Measurements from ENCODE around the gene PTGER4. TPM values are rescaled to one million over a fixed set of nuclear protein-coding genes. Genes with fewer than 3 reads are reported as not detected.

PTGER4 gene
- total and polyA plus RNA-seq, 7 experiments from 2014 or later, result 38.5 to 422 (median 56.0) TPM

DNA sequence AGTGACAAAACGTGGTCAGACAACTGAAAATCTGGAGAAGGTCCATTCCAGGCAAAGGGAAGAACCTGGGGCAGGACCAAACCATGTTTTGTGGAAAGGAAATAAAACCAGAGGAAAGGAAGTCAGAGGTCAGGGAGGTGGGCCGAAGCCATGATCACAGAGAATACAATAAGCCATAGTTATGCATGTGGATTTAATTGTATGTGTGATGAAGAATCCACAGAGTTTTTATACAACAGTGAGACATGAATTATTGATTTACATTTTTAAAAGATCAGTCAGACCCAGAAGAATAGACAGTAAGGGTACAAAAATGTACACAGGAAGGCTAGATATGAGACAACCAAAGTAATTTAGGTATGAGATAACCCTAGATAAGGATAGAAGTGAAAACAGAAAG, 55.3 kb downstream of the PTGER4 start:
- H3K27ac ChIP-seq (ENCODE audit: low read depth, low read length), result no peak overlapping the region
- Mint-ChIP-seq H3K4me3 (no peak overlapping the region), H3K27ac (peak overlapping the region in 2 of 9 donors; percentile 5 to 12), H3K36me3 (peaks cover 0 to 28% (median 26%) of the 10 kb centered on the region in 5 donors), H3K9me3 (peaks cover 0 to 4% (median 0%) of the 10 kb centered on the region in 11 donors), H3K27me3 (no peaks in the 10 kb centered on the region), H3K4me1 (peaks cover 20 to 37% (median 27%) of the 10 kb centered on the region in 7 donors)
- DNase-seq (no peak), ATAC-seq (no peak)
- H3K4me1 ChIP-seq (ENCODE audit: control insufficient read depth in 2 of 2, insufficient read depth in 2 of 2, low read length in 2 of 2), result no peaks in the 10 kb centered on the region
- no peak overlapping the region for H3K4me3 ChIP-seq (ENCODE audit: low read length)
- no peaks in the 10 kb centered on the region for H3K9me3 ChIP-seq (ENCODE audit: control insufficient read depth in 2 of 3, low read length in 3 of 3)
- ChIA-PET CTCF (interaction anchor here (1.4 to 1.8 kb wide), 4 partner anchors 22 to 1156 kb away, joined by 3 to 10 read pairs (median 6); no protein-coding TSS in a partner anchor), POLR2A (no interaction called here)
- peaks cover 0 to 6% (median 0%) of the 10 kb centered on the region in 3 experiments for H3K36me3 ChIP-seq (ENCODE audit: control insufficient read depth in 2 of 3, insufficient read depth in 3 of 3, low read length in 3 of 3)
- intact Hi-C loops (cut with micrococcal nuclease), result loop anchor here (5.0 to 10.0 kb wide), 4 partner anchors 228 to 1133 kb away; no protein-coding TSS in a partner anchor
- H3K27me3 ChIP-seq (ENCODE audit: control insufficient read depth in 2 of 2, insufficient read depth in 2 of 2, low read length in 2 of 2), result no peaks in the 10 kb centered on the region

DNA sequence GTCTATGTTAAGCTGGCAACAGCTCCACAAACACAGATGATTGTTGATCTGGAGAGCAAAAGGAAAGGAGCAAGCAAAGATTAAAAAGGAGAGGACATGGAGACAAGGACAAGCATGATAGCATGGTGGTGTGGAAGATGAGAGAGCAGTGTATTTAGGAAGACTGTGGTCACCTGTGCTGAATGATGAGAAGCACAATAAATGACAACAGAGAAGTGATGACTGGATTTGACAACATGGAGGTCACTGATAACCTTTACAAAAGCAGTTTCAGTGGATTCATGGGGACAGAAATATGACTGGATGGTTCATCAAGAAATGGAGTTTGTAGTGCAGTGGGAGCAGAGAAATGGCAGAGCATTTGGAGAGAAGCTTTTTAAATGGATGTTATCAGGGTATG, 55.9 kb downstream of the PTGER4 start:
- ATAC-seq (no peak), DNase-seq (no peak)
- POLR2A ChIA-PET, result no interaction called here
- no peak overlapping the region for H3K4me3 Mint-ChIP-seq
- no peaks in the 10 kb centered on the region for H3K27me3 Mint-ChIP-seq
- Histone ChIP-seq H3K4me1 (ENCODE audit: control insufficient read depth in 2 of 2, insufficient read depth in 2 of 2, low read length in 2 of 2) (no peaks in the 10 kb centered on the region), H3K36me3 (ENCODE audit: control insufficient read depth in 2 of 3, insufficient read depth in 3 of 3, low read length in 3 of 3) (peaks cover 0 to 11% (median 0%) of the 10 kb centered on the region in 3 experiments), H3K4me3 (ENCODE audit: low read length) (no peak overlapping the region), H3K9me3 (ENCODE audit: control insufficient read depth in 2 of 3, low read length in 3 of 3) (peaks cover 0 to 3% (median 0%) of the 10 kb centered on the region in 3 experiments), H3K27me3 (ENCODE audit: control insufficient read depth in 2 of 2, insufficient read depth in 2 of 2, low read length in 2 of 2) (no peaks in the 10 kb centered on the region), H3K27ac (ENCODE audit: low read depth, low read length) (no peak overlapping the region)
- peaks cover 0 to 7% (median 3%) of the 10 kb centered on the region in 11 donors for H3K9me3 Mint-ChIP-seq
- peaks cover 18 to 37% (median 27%) of the 10 kb centered on the region in 7 donors for H3K4me1 Mint-ChIP-seq
- intact Hi-C loops (cut with micrococcal nuclease), result loop anchor here (1.0 to 10.0 kb wide), 15 partner anchors 19 to 1156 kb away; partner anchors contain the start of gene TTC33 (in 1 of the 2)
- peaks cover 3 to 31% (median 28%) of the 10 kb centered on the region in 5 donors for H3K36me3 Mint-ChIP-seq
- peak overlapping the region in 1 of 9 donors; percentile 5 for H3K27ac Mint-ChIP-seq
- CTCF ChIA-PET, result interaction anchor here (1.4 to 1.8 kb wide), 4 partner anchors 22 to 1156 kb away, joined by 3 to 10 read pairs (median 6); no protein-coding TSS in a partner anchor

DNA sequence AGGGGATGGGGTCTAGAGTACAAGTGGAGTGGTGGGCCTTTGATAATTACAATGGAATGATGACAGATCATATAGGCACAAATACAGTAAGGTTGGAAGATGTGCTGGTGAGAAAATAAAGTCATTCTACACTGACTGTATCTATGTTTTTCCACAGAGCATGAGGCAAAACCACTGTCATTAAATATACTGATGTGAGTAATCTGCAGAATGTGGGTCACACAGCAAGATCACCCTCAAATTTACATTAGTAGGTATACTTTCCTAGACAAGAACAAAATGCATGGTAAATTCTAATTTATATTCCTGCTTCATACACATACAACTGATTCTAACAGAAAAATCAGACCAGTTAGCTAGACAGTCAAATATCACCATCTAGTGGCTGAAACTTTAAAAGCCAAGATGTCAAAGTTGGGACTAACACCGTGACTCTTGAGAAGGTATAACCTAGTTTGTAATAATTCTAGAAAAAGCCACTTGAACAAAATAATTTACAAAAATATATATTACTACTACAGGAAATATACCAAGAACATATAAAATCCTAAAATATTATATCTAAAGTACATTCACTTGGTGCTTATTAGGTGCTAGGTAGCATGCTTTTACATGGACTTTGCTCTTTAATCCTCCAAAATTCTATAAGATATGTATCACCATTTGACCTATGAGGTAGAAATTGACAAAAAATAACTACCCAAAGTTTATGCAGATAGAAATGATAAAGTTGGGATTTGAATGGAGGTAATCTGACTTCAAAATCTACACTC, 56.6 kb downstream of the PTGER4 start:
- Mint-ChIP-seq H3K27me3 (no peaks in the 10 kb centered on the region), H3K4me1 (peaks cover 18 to 33% (median 24%) of the 10 kb centered on the region in 7 donors), H3K27ac (no peak overlapping the region), H3K9me3 (peaks cover 0 to 12% (median 8%) of the 10 kb centered on the region in 11 donors), H3K36me3 (peaks cover 10 to 35% (median 34%) of the 10 kb centered on the region in 5 donors), H3K4me3 (no peak overlapping the region)
- Histone ChIP-seq H3K27me3 (ENCODE audit: control insufficient read depth in 2 of 2, insufficient read depth in 2 of 2, low read length in 2 of 2) (no peaks in the 10 kb centered on the region), H3K27ac (ENCODE audit: low read depth, low read length) (no peak overlapping the region), H3K36me3 (ENCODE audit: control insufficient read depth in 2 of 3, insufficient read depth in 3 of 3, low read length in 3 of 3) (peaks cover 0 to 17% (median 0%) of the 10 kb centered on the region in 3 experiments), H3K4me1 (ENCODE audit: control insufficient read depth in 2 of 2, insufficient read depth in 2 of 2, low read length in 2 of 2) (no peaks in the 10 kb centered on the region), H3K9me3 (ENCODE audit: control insufficient read depth in 2 of 3, low read length in 3 of 3) (peaks cover 0 to 4% (median 0%) of the 10 kb centered on the region in 3 experiments), H3K4me3 (ENCODE audit: low read length) (no peak overlapping the region)
- CTCF ChIA-PET, result interaction anchor here (0.7 to 1.8 kb wide), 5 partner anchors 23 to 1157 kb away, joined by 3 to 10 read pairs (median 4); no protein-coding TSS in a partner anchor
- intact Hi-C loops (cut with micrococcal nuclease), result loop anchor here (1.0 to 10.0 kb wide), 15 partner anchors 19 to 1157 kb away; partner anchors contain the start of gene TTC33 (in 1 of the 2)
- POLR2A ChIA-PET, result no interaction called here
- ATAC-seq, result peak; percentile 81
- peak in 7 of 9 donors; percentile 26 to 60 (median 52) for DNase-seq

DNA sequence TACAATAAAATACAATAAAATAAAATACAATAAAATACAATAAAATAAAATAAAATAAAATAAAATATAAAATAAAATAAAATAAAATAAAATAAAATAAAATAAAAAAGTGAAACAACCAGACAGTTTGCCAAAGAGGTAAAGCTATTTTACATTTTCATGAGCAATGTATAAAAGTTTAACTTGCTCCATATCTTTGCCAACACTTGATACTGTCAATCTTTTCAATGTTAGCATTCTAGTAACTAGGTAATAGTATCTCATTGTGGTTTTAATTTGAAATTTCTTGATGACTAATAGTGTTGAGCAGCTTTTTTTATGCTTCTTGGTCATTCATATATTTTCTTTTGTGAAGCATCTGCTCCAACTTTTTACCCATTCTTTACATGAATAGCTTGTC, 58.8 kb downstream of the PTGER4 start:
- ATAC-seq (no peak), DNase-seq (no peak)
- no peak overlapping the region for H3K27ac ChIP-seq (ENCODE audit: low read depth, low read length)
- Mint-ChIP-seq H3K27ac (no peak overlapping the region), H3K27me3 (no peaks in the 10 kb centered on the region), H3K4me3 (no peak overlapping the region), H3K36me3 (peaks cover 10 to 43% (median 38%) of the 10 kb centered on the region in 5 donors), H3K4me1 (peaks cover 17 to 32% (median 27%) of the 10 kb centered on the region in 7 donors), H3K9me3 (peaks cover 0 to 16% (median 8%) of the 10 kb centered on the region in 11 donors)
- no peaks in the 10 kb centered on the region for H3K4me1 ChIP-seq (ENCODE audit: control insufficient read depth in 2 of 2, insufficient read depth in 2 of 2, low read length in 2 of 2)
- CTCF ChIA-PET, result interaction anchor here (0.6 to 1.5 kb wide), 5 partner anchors 27 to 1161 kb away, joined by 3 to 6 read pairs (median 3); no protein-coding TSS in a partner anchor
- H3K4me3 ChIP-seq (ENCODE audit: low read length), result no peak overlapping the region
- H3K27me3 ChIP-seq (ENCODE audit: control insufficient read depth in 2 of 2, insufficient read depth in 2 of 2, low read length in 2 of 2), result no peaks in the 10 kb centered on the region
- peaks cover 0 to 4% (median 0%) of the 10 kb centered on the region in 3 experiments for H3K9me3 ChIP-seq (ENCODE audit: control insufficient read depth in 2 of 3, low read length in 3 of 3)
- POLR2A ChIA-PET, result interaction anchor here (0.6 to 1.6 kb wide), 3 partner anchors 8 to 115 kb away, joined by 3 to 4 read pairs (median 3); no protein-coding TSS in a partner anchor
- H3K36me3 ChIP-seq (ENCODE audit: control insufficient read depth in 2 of 3, insufficient read depth in 3 of 3, low read length in 3 of 3), result peaks cover 0 to 25% (median 0%) of the 10 kb centered on the region in 3 experiments
- intact Hi-C loops (cut with micrococcal nuclease), result loop anchor here (5.0 to 10.0 kb wide), 4 partner anchors 231 to 1136 kb away; no protein-coding TSS in a partner anchor

Other genes with a start within 250 kb of the PTGER4 start
- 10 to 100 TPM in 3 of 5 experiments, 1 to 10 TPM in 2; 7.0 to 17.2 (median 14.0) TPM for gene TTC33, start 76.0 kb downstream of the PTGER4 start, total RNA-seq
- gene TTC33, start 76.0 kb downstream of the PTGER4 start, polyA plus RNA-seq, result 10 to 100 TPM; 13.2 to 19.0 TPM
- 100 to 1,000 TPM in 1 of 5 experiments, 10 to 100 TPM in 4; 65.5 to 103 (median 98.1) TPM for gene PRKAA1, start 118.5 kb downstream of the PTGER4 start, total RNA-seq
- gene PRKAA1, start 118.5 kb downstream of the PTGER4 start, polyA plus RNA-seq, result 10 to 100 TPM; 38.3 to 49.2 TPM
- 1,000 to 10,000 TPM; 1,642 to 2,808 (median 2,710) TPM for gene RPL37, start 155.3 kb downstream of the PTGER4 start, total RNA-seq
- gene RPL37, start 155.3 kb downstream of the PTGER4 start, polyA plus RNA-seq, result 1,000 to 10,000 TPM; 1,657 to 2,827 TPM
- 1 to 10 TPM; 1.2 to 5.3 (median 2.9) TPM for gene CARD6, start 161.5 kb downstream of the PTGER4 start, total RNA-seq
- 1 to 10 TPM; 2.3 to 3.2 TPM for gene CARD6, start 161.5 kb downstream of the PTGER4 start, polyA plus RNA-seq
- gene C7, start 229.6 kb downstream of the PTGER4 start, total RNA-seq, result not detected
- gene C7, start 229.6 kb downstream of the PTGER4 start, polyA plus RNA-seq, result not detected